PC-9 (cell line): ENCODE results near the gene NELFCD.

Experiments
- EZH2 ChIP-seq: fragments of 200-600 bp; sonication (generic); IDR thresholded peaks from 2 replicates; pipeline ENCODE4 v1.8.0; 2017; ENCODE audit warnings: antibody characterized with exemption, low read depth
- TF ChIP-seq, protein P1 (sequence below): fragments of 200-600 bp; sonication (generic); conservative IDR thresholded peaks from 2 replicates; pipeline ENCODE4 v1.6.1; 2017; ENCODE audit warnings: mixed run types, antibody characterized with exemption, mild to moderate bottlenecking, moderate library complexity

- TF ChIP-seq, protein P1, sequence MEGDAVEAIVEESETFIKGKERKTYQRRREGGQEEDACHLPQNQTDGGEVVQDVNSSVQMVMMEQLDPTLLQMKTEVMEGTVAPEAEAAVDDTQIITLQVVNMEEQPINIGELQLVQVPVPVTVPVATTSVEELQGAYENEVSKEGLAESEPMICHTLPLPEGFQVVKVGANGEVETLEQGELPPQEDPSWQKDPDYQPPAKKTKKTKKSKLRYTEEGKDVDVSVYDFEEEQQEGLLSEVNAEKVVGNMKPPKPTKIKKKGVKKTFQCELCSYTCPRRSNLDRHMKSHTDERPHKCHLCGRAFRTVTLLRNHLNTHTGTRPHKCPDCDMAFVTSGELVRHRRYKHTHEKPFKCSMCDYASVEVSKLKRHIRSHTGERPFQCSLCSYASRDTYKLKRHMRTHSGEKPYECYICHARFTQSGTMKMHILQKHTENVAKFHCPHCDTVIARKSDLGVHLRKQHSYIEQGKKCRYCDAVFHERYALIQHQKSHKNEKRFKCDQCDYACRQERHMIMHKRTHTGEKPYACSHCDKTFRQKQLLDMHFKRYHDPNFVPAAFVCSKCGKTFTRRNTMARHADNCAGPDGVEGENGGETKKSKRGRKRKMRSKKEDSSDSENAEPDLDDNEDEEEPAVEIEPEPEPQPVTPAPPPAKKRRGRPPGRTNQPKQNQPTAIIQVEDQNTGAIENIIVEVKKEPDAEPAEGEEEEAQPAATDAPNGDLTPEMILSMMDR, result no peak
- no peak for TF ChIP-seq EZH2
Measured at GRCh38 chr20:59023616-59024015, 42.6 kb downstream of the NELFCD start.
